GM12878 (cell line): ENCODE measurements around the gene BTG1. TPM values are rescaled to one million over a fixed set of nuclear protein-coding genes. Genes with fewer than 3 reads are reported as not detected.

ENCODE experiments used
- ATF2 ChIP-seq: IDR thresholded peaks from 2 replicates; pipeline ENCODE4 v1.6.1; 2012; ENCODE audit warnings: low read length, inconsistent platforms
- ATF7 ChIP-seq: fragments of 450-650 bp; IDR thresholded peaks from 2 replicates; pipeline ENCODE4 v1.6.1; 2016; ENCODE audit warnings: low read depth, mild to moderate bottlenecking
- BCL11A ChIP-seq: IDR thresholded peaks from 2 replicates; pipeline ENCODE4 v1.6.1; 2011; ENCODE audit warnings: low read depth, low read length
- CBX5 ChIP-seq: sonication (generic); IDR thresholded peaks from 2 replicates; pipeline ENCODE4 v1.6.1; 2016; ENCODE audit warnings: low read depth, moderate library complexity, mild to moderate bottlenecking, inconsistent platforms
- CHD4 ChIP-seq: fragments of 200-600 bp; sonication (generic); IDR thresholded peaks from 2 replicates; pipeline ENCODE4 v1.6.1; 2016; ENCODE audit warnings: mild to moderate bottlenecking
- EED ChIP-seq: sonication (generic); IDR thresholded peaks from 2 replicates; pipeline ENCODE4 v1.6.1; 2016; ENCODE audit warnings: antibody characterized with exemption, low read depth
- EGR1 ChIP-seq, 2 experiments: IDR thresholded peaks; 1 replicate in 1 of 2; 2 replicates in 1 of 2; pipeline ENCODE4 v1.6.1; 2011 to 2012; ENCODE audit warnings: low read depth in 2 of 2, low read length in 2 of 2, borderline replicate concordance in 1 of 2, mild to moderate bottlenecking in 1 of 2, moderate library complexity in 1 of 2
- ETV6 ChIP-seq, 2 experiments: fragments of 450-650 bp in 1 of 2; IDR thresholded peaks in 1 of 2; conservative IDR thresholded peaks in 1 of 2; 2 replicates each; pipeline ENCODE4 v1.6.1; 2014; ENCODE audit warnings: antibody characterized with exemption in 1 of 2, borderline replicate concordance in 1 of 2, low read depth in 1 of 2, mild to moderate bottlenecking in 1 of 2, moderate library complexity in 1 of 2
- GABPA ChIP-seq: IDR thresholded peaks from 2 replicates; pipeline ENCODE4 v1.6.1; 2014; ENCODE audit warnings: antibody characterized with exemption, low read depth, mild to moderate bottlenecking, inconsistent platforms
- IKZF1 ChIP-seq: fragments of 450-650 bp; conservative IDR thresholded peaks from 2 replicates; pipeline ENCODE4 v1.6.1; 2017; ENCODE audit warnings: antibody characterized with exemption, mild to moderate bottlenecking
- IKZF2 ChIP-seq, 2 experiments: fragments of 450-650 bp; IDR thresholded peaks; 2 replicates each; pipeline ENCODE4 v1.6.1; 2017; ENCODE audit warnings: mild to moderate bottlenecking in 2 of 2, moderate library complexity in 2 of 2
- JUNB ChIP-seq: IDR thresholded peaks from 2 replicates; pipeline ENCODE4 v1.6.1; 2016; ENCODE audit warnings: antibody characterized with exemption, mild to moderate bottlenecking
- NFIC ChIP-seq: IDR thresholded peaks from 2 replicates; pipeline ENCODE4 v1.6.1; 2012; ENCODE audit warnings: low read depth, mild to moderate bottlenecking, inconsistent platforms, low read length, moderate library complexity
- NFXL1 ChIP-seq: fragments of 450-650 bp; IDR thresholded peaks from 2 replicates; pipeline ENCODE4 v1.6.1; 2017; ENCODE audit warnings: antibody characterized with exemption, mild to moderate bottlenecking, borderline replicate concordance
- NR2F1 ChIP-seq: fragments of 450-650 bp; conservative IDR thresholded peaks from 2 replicates; pipeline ENCODE4 v1.6.1; 2017; ENCODE audit warnings: mild to moderate bottlenecking
- RAD21 ChIP-seq: IDR thresholded peaks from 2 replicates; pipeline ENCODE4 v1.6.1; 2011; ENCODE audit warnings: mild to moderate bottlenecking, low read depth, low read length, moderate library complexity; ENCODE audit not compliant: insufficient read depth
- RFX5 ChIP-seq: IDR thresholded peaks from 2 replicates; pipeline ENCODE4 v1.6.1; 2011; ENCODE audit warnings: low read depth, low read length, improper control_type of control experiment
- RUNX3 ChIP-seq: IDR thresholded peaks from 2 replicates; pipeline ENCODE4 v1.6.1; 2012; ENCODE audit warnings: low read length, inconsistent platforms
- SKIL ChIP-seq: fragments of 450-650 bp; IDR thresholded peaks from 2 replicates; pipeline ENCODE4 v1.6.1; 2017; ENCODE audit warnings: mild to moderate bottlenecking, low read depth, inconsistent platforms; ENCODE audit not compliant: poor library complexity, severe bottlenecking
- SMC3 ChIP-seq: IDR thresholded peaks from 2 replicates; pipeline ENCODE4 v1.6.1; 2011; ENCODE audit warnings: low read length, improper control_type of control experiment, borderline replicate concordance
- SPI1 ChIP-seq: IDR thresholded peaks from 2 replicates; pipeline ENCODE4 v1.6.1; 2011; ENCODE audit warnings: low read depth, mild to moderate bottlenecking, low read length, moderate library complexity, borderline replicate concordance; ENCODE audit not compliant: insufficient read depth
- TCF12 ChIP-seq: IDR thresholded peaks from 2 replicates; pipeline ENCODE4 v1.6.1; 2011; ENCODE audit warnings: low read depth, mild to moderate bottlenecking, low read length
- TCF3 ChIP-seq: IDR thresholded peaks from 2 replicates; pipeline ENCODE4 v1.6.1; 2012; ENCODE audit warnings: low read depth, mild to moderate bottlenecking, low read length, borderline replicate concordance; ENCODE audit not compliant: insufficient read depth
- TCF7 ChIP-seq: IDR thresholded peaks from 2 replicates; pipeline ENCODE4 v1.6.1; 2014; ENCODE audit warnings: antibody characterized with exemption, borderline replicate concordance
- ZNF687 ChIP-seq: fragments of 450-650 bp; IDR thresholded peaks from 2 replicates; pipeline ENCODE4 v1.6.1; 2017; ENCODE audit warnings: mild to moderate bottlenecking, moderate library complexity
- polyA plus RNA-seq, 11 experiments: library from polyadenylated mRNA; depleted of rRNA in 4 of 11; unstranded in 6 of 11; stranded (reverse) in 5 of 11; fragments of >200 nt; fragmentation: Nextera tagmentation in 4 of 11; fragmentation: Illumina TruSeq in 1 of 11; extraction: Ambion mirVana in 4 of 11; extraction: Trizol in 1 of 11; gene quantifications; 1 replicate in 1 of 11; 2 replicates in 10 of 11; pipeline versions ENCODE4 v1.2.1 to v1.2.3, GENCODE V29; 2011 to 2016; ENCODE audit warnings: inconsistent platforms in 2 of 11, missing spikeins in 2 of 11, low read depth in 1 of 11
- total RNA-seq, 4 experiments: library from RNA; depleted of rRNA in 3 of 4; stranded (reverse); fragments of >200 nt in 3 of 4; fragmentation: Illumina TruSeq in 1 of 4; extraction: Trizol in 1 of 4; gene quantifications; 2 replicates each; pipeline versions ENCODE4 v1.2.1 to v1.2.3, GENCODE V29; 2013 to 2021

Gene BTG1
- total and polyA plus RNA-seq, 10 of the 15 experiments (the other 5 are each of a cell fraction or from before 2014, with no cell fraction given): 23.7 to 194 (median 56.4) TPM

- peak; percentile 77 for TF ChIP-seq RUNX3
- peak; percentile 91 for TF ChIP-seq CBX5
- 0 out of 2 replicates have a peak, but pooled peaks have one; percentile 54 for TF ChIP-seq BCL11A
- TF ChIP-seq NFXL1: no peak
- TF ChIP-seq EED: peak; percentile 72
- TF ChIP-seq ATF7: no peak
- TF ChIP-seq SKIL: peak; percentile 44
- peak; percentile 23; the same call in 1 of the 2 replicates for TF ChIP-seq ZNF687
- TF ChIP-seq SMC3: peak; percentile 21; the same call in 1 of the 2 replicates
- TF ChIP-seq GABPA: 0 out of 2 replicates have a peak, but pooled peaks have one; percentile 8
- TF ChIP-seq ATF2: peak; percentile 46; the same call in 1 of the 2 replicates
- 0 out of 2 replicates have a peak, but pooled peaks have one; percentile 20 for TF ChIP-seq TCF3
- no peak for TF ChIP-seq EGR1 (IDR thresholded peaks at IDR 0.05; ENCODE audit: borderline replicate concordance in 1 of 2, low read depth in 2 of 2, low read length in 2 of 2)
- peak in 1 of 2 experiments; percentile 91; a peak in 2 of 4 replicates for TF ChIP-seq ETV6 (conservative IDR thresholded peaks at IDR 0.05 in 1 of 2, IDR thresholded peaks at IDR 0.05 in 1 of 2; ENCODE audit: borderline replicate concordance in 1 of 2, low read depth in 1 of 2)
- peak; percentile 74 for TF ChIP-seq TCF12
- TF ChIP-seq RFX5: no peak
- TF ChIP-seq SPI1: peak; percentile 51; the same call in 1 of the 2 replicates
- TF ChIP-seq IKZF2 (IDR thresholded peaks at IDR 0.05): peak in 1 of 2 experiments; percentile 25; a peak in 2 of 4 replicates
- peak; percentile 13; the same call in 1 of the 2 replicates for TF ChIP-seq RAD21
- no peak for TF ChIP-seq TCF7
- TF ChIP-seq NR2F1: no peak
- peak; percentile 40; the same call in 1 of the 2 replicates for TF ChIP-seq IKZF1
- peak; percentile 48; the same call in 1 of the 2 replicates for TF ChIP-seq JUNB
- TF ChIP-seq NFIC: peak; percentile 76
- no peak for TF ChIP-seq CHD4
These were observed 39.4 kb upstream of the BTG1 start (continued) for GRCh38 chr12:92185052-92185451.
